ENCODE results near the gene DERA. TPM values are rescaled to one million over a fixed set of nuclear protein-coding genes. Genes with fewer than 3 reads are reported as not detected.

The DERA gene
- total RNA-seq, 1 donor = 47.4 TPM

DNA sequence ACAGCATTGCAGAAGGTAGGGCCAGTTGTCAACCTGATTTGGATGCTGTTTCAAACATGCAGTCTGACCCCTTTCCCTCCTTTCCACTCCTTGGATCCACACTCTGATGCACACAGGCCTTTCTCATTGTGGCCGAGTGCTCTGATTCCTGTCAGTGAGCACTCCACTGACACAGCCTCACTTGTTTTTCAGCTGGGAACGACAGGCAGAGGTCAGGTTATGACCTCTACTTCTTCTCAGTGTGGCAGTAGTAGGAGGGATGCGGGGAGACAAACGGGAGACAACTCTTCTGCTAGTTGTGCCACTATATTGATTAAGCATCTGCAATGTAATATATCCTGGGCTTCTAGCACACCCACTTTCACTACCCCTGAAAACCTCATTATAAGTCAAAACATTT is 61.8 kb downstream of the DERA start:
- no peak overlapping the region for H3K27ac ChIP-seq (ENCODE audit: low read depth, low read length)
- H2AFZ ChIP-seq (ENCODE audit: low read length) = no peak overlapping the region
- H3K36me3 ChIP-seq (ENCODE audit: insufficient read depth, low read length) = peaks cover 3% of the 10 kb centered on the region
- no peak for TF ChIP-seq CTCF (IDR thresholded peaks at IDR 0.05; ENCODE audit: extremely low read depth, low read depth, low read length)
- no peaks in the 10 kb centered on the region for H4K20me1 ChIP-seq (ENCODE audit: insufficient read depth, low read length)
- no peak overlapping the region for H3K4me3 ChIP-seq (ENCODE audit: insufficient read depth, low read length)
- DNase-seq (ENCODE audit: insufficient read length, low spot score, missing footprints) = no peak
- H3K79me2 ChIP-seq (ENCODE audit: insufficient read depth, low read length) = no peaks in the 10 kb centered on the region
- H3K9me3 ChIP-seq (ENCODE audit: low read depth, low read length) = no peaks in the 10 kb centered on the region
- no peak overlapping the region for H3K4me2 ChIP-seq (ENCODE audit: insufficient read depth, low read length)
- H3K27me3 ChIP-seq (ENCODE audit: insufficient read depth, low read length) = no peaks in the 10 kb centered on the region
- peaks cover 5% of the 10 kb centered on the region for H3K4me1 ChIP-seq (ENCODE audit: insufficient read depth, low read length)

GRCh38 chr12:15977999-15978951 is 67.1 kb downstream of the DERA start:
- no peaks in the 10 kb centered on the region for H3K36me3 ChIP-seq (ENCODE audit: insufficient read depth, low read length)
- peak overlapping the region; percentile 74 for H3K27ac ChIP-seq (ENCODE audit: low read depth, low read length)
- no peaks in the 10 kb centered on the region for H3K27me3 ChIP-seq (ENCODE audit: insufficient read depth, low read length)
- no peaks in the 10 kb centered on the region for H4K20me1 ChIP-seq (ENCODE audit: insufficient read depth, low read length)
- H2AFZ ChIP-seq (ENCODE audit: low read length) = no peak overlapping the region
- no peak for DNase-seq (ENCODE audit: insufficient read length, low spot score, missing footprints)
- peaks cover 56% of the 10 kb centered on the region for H3K4me1 ChIP-seq (ENCODE audit: insufficient read depth, low read length)
- no peak for TF ChIP-seq CTCF (IDR thresholded peaks at IDR 0.05; ENCODE audit: extremely low read depth, low read depth, low read length)
- peak overlapping the region; percentile 61 for H3K4me2 ChIP-seq (ENCODE audit: insufficient read depth, low read length)
- no peak overlapping the region for H3K4me3 ChIP-seq (ENCODE audit: insufficient read depth, low read length)
- H3K79me2 ChIP-seq (ENCODE audit: insufficient read depth, low read length) = no peaks in the 10 kb centered on the region
- no peaks in the 10 kb centered on the region for H3K9me3 ChIP-seq (ENCODE audit: low read depth, low read length)

- Histone ChIP-seq H3K4me1 (ENCODE audit: insufficient read depth, low read length) (peaks cover 57% of the 10 kb centered on the region), H3K4me3 (ENCODE audit: insufficient read depth, low read length) (no peak overlapping the region), H3K79me2 (ENCODE audit: insufficient read depth, low read length) (no peaks in the 10 kb centered on the region), H4K20me1 (ENCODE audit: insufficient read depth, low read length) (no peaks in the 10 kb centered on the region), H3K27ac (ENCODE audit: low read depth, low read length) (peak overlapping the region; percentile 79), H3K9me3 (ENCODE audit: low read depth, low read length) (no peaks in the 10 kb centered on the region), H3K27me3 (ENCODE audit: insufficient read depth, low read length) (no peaks in the 10 kb centered on the region), H3K36me3 (ENCODE audit: insufficient read depth, low read length) (peaks cover 2% of the 10 kb centered on the region), H3K4me2 (ENCODE audit: insufficient read depth, low read length) (peak overlapping the region; percentile 61), H2AFZ (ENCODE audit: low read length) (no peak overlapping the region)
- DNase-seq (ENCODE audit: insufficient read length, low spot score, missing footprints) = peak; percentile 74
- peak; percentile 56 for TF ChIP-seq CTCF (IDR thresholded peaks at IDR 0.05; ENCODE audit: extremely low read depth, low read depth, low read length)
These were observed 68.3 kb downstream of the DERA start for GRCh38 chr12:15979096-15980092.
